Measurements from ENCODE around the gene MAPK6.

The MAPK6 gene

DNA sequence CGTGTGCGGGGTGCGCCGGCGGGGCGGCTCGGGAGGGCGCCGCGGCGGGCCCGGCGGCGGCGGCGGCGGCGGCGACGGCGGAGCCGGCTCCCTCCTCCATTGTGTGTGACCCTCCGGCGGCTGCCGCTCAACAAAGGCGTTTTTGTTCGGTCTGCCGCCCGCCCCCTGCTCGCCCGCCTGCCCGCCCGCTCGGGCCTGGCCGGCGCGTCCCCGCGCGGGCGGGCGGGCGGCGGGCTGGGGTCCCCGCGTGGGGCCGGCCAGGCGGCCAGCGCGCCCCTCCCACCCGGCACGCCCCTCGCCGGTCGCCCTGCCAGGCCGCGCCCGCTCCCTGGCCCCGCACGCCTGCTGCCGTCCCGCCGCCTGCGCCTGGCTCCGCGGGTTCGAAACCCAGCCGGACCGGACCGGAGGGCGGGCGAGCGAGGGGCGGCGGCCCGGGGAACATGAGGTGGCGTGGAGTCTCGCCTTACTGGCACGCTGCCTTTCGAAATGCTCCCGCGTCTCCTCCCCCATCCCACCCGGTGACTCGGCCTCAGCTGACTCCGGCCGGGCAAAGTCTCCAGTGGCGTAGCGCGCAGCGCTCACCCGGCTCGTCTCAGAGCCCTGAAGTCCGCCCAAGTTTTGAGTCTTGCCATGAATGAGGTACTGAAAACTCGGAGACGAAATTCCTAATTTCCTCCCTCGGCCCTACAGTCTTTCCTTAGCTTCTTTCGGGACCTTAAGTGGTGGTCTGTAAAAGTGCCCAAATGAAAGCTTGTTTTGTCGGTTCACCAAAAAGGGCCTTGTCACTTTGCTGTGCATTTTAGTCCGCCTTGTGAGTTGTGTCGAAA, 588 bp downstream of the MAPK6 start:
- peak; percentile 60 for DNase-seq (ENCODE audit: insufficient read length, low spot score)
- TF ChIP-seq SPI1 (IDR thresholded peaks at IDR 0.05; ENCODE audit: low read depth, low read length) (no peak), PAX5 (IDR thresholded peaks at IDR 0.05; ENCODE audit: insufficient read depth, low read length, severe bottlenecking) (no peak), POLR2AphosphoS5 (IDR thresholded peaks at IDR 0.05; ENCODE audit: low read depth, low read length) (peak; percentile 77), POU2F2 (IDR thresholded peaks at IDR 0.05; ENCODE audit: low read depth, low read length) (0 out of 2 replicates have a peak, but pooled peaks have one; percentile 24), TAF1 (IDR thresholded peaks at IDR 0.05; ENCODE audit: low read depth, low read length) (no peak), POLR2A (IDR thresholded peaks at IDR 0.05; ENCODE audit: low read depth, low read length) (peak; percentile 56; the same call in 1 of the 2 replicates)
- FAIRE-seq, result peak; percentile 66

GRCh38 chr15:52020221-52021085, 1.4 kb downstream of the MAPK6 start:
- no peak for FAIRE-seq
- TF ChIP-seq POLR2A (IDR thresholded peaks at IDR 0.05; ENCODE audit: low read depth, low read length), result no peak
- DNase-seq (ENCODE audit: insufficient read length, low spot score), result no peak

GRCh38 chr15:52021128-52021671, 2.2 kb downstream of the MAPK6 start:
- DNase-seq (ENCODE audit: insufficient read length, low spot score) (no peak), FAIRE-seq (peak; percentile 35)
- TF ChIP-seq SPI1 (IDR thresholded peaks at IDR 0.05; ENCODE audit: low read depth, low read length), result no peak
- no peak for TF ChIP-seq PAX5 (IDR thresholded peaks at IDR 0.05; ENCODE audit: insufficient read depth, low read length, severe bottlenecking)
- peak; percentile 65 for TF ChIP-seq POLR2A (IDR thresholded peaks at IDR 0.05; ENCODE audit: low read depth, low read length)
- no peak; the same call in 1 of the 2 replicates for TF ChIP-seq POLR2AphosphoS5 (IDR thresholded peaks at IDR 0.05; ENCODE audit: low read depth, low read length)
- peak; percentile 37; the same call in 1 of the 2 replicates for TF ChIP-seq POU2F2 (IDR thresholded peaks at IDR 0.05; ENCODE audit: low read depth, low read length)
- TF ChIP-seq TAF1 (IDR thresholded peaks at IDR 0.05; ENCODE audit: low read depth, low read length), result no peak

DNA sequence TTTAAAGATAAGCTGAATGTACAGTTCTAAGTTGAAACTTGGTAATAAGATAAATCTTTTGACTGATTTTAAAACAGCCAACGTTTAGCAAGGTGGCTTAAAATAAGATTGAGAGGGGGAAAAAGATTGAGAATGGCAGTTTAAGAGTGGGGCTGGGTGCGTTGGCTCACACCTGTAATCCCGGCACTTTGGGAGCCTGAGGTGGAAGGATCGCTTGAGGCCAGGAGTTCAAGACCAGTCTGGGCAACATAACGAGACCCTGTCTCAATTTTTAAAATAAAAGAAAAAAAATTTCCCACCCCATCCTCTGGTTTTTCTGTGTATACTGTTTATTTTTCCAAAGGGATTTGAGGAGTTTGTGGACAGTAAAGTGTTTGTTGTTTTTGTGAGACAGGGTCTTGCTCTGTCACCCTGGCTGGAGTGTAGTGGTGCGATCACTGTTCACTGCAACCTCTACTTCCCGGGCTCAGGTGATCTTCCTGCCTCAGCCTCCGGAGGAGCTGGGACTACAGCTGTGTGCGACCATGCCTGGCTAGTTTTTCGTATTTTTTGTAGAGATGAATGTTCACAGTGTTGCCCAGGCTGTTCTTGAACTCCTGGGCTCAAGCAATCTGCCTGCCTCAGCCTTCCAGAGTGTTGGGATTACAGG, 3.0 kb downstream of the MAPK6 start:
- DNase-seq (ENCODE audit: insufficient read length, low spot score), result no peak
- TF ChIP-seq POU2F2 (IDR thresholded peaks at IDR 0.05; ENCODE audit: low read depth, low read length), result no peak
- peak; percentile 9 for FAIRE-seq

- no peak for FAIRE-seq
- TF ChIP-seq SPI1 (IDR thresholded peaks at IDR 0.05; ENCODE audit: low read depth, low read length) (no peak), POLR2A (IDR thresholded peaks at IDR 0.05; ENCODE audit: low read depth, low read length) (no peak), POU2F2 (IDR thresholded peaks at IDR 0.05; ENCODE audit: low read depth, low read length) (no peak), PAX5 (IDR thresholded peaks at IDR 0.05; ENCODE audit: insufficient read depth, low read length, severe bottlenecking) (no peak), TAF1 (IDR thresholded peaks at IDR 0.05; ENCODE audit: low read depth, low read length) (no peak), POLR2AphosphoS5 (IDR thresholded peaks at IDR 0.05; ENCODE audit: low read depth, low read length) (no peak)
- DNase-seq (ENCODE audit: insufficient read length, low spot score), result no peak
Observed at GRCh38 chr15:52023169-52023922, 4.3 kb downstream of the MAPK6 start.

- no peak for DNase-seq (ENCODE audit: insufficient read length, low spot score)
- TF ChIP-seq TAF1 (IDR thresholded peaks at IDR 0.05; ENCODE audit: low read depth, low read length) (no peak), POLR2AphosphoS5 (IDR thresholded peaks at IDR 0.05; ENCODE audit: low read depth, low read length) (no peak), POLR2A (IDR thresholded peaks at IDR 0.05; ENCODE audit: low read depth, low read length) (no peak), PAX5 (IDR thresholded peaks at IDR 0.05; ENCODE audit: insufficient read depth, low read length, severe bottlenecking) (no peak), SPI1 (IDR thresholded peaks at IDR 0.05; ENCODE audit: low read depth, low read length) (peak; percentile 34)
- FAIRE-seq, result no peak
Observed at GRCh38 chr15:52028431-52029093, 9.5 kb downstream of the MAPK6 start.

GRCh38 chr15:52030010-52030409, 11.0 kb downstream of the MAPK6 start:
- TF ChIP-seq TAF1 (IDR thresholded peaks at IDR 0.05; ENCODE audit: low read depth, low read length), result no peak
- no peak for TF ChIP-seq POU2F2 (IDR thresholded peaks at IDR 0.05; ENCODE audit: low read depth, low read length)
- TF ChIP-seq PAX5 (IDR thresholded peaks at IDR 0.05; ENCODE audit: insufficient read depth, low read length, severe bottlenecking), result no peak
- TF ChIP-seq POLR2A (IDR thresholded peaks at IDR 0.05; ENCODE audit: low read depth, low read length), result no peak
- TF ChIP-seq SPI1 (IDR thresholded peaks at IDR 0.05; ENCODE audit: low read depth, low read length), result no peak
- TF ChIP-seq POLR2AphosphoS5 (IDR thresholded peaks at IDR 0.05; ENCODE audit: low read depth, low read length), result no peak
- DNase-seq (ENCODE audit: insufficient read length, low spot score) (no peak), FAIRE-seq (no peak)

- no peak for FAIRE-seq
- TF ChIP-seq POLR2AphosphoS5 (IDR thresholded peaks at IDR 0.05; ENCODE audit: low read depth, low read length) (no peak), PAX5 (IDR thresholded peaks at IDR 0.05; ENCODE audit: insufficient read depth, low read length, severe bottlenecking) (no peak), POU2F2 (IDR thresholded peaks at IDR 0.05; ENCODE audit: low read depth, low read length) (no peak), TAF1 (IDR thresholded peaks at IDR 0.05; ENCODE audit: low read depth, low read length) (no peak), SPI1 (IDR thresholded peaks at IDR 0.05; ENCODE audit: low read depth, low read length) (no peak), POLR2A (IDR thresholded peaks at IDR 0.05; ENCODE audit: low read depth, low read length) (no peak)
- no peak for DNase-seq (ENCODE audit: insufficient read length, low spot score)
Observed at GRCh38 chr15:52031556-52031955, 12.5 kb downstream of the MAPK6 start.
